Measurements from ENCODE around the gene ERMP1.

Gene ERMP1

GRCh38 chr9:5791870-5792269, 41.0 kb downstream of the ERMP1 start:
- Histone ChIP-seq H3K36me3 (ENCODE audit: control insufficient read depth in 1 of 2, insufficient read depth in 2 of 2, low read depth in 1 of 2, low read length in 2 of 2) (peaks cover 4 to 9% of the 10 kb centered on the region in 2 experiments), H2BK5ac (ENCODE audit: low read depth, low read length, poor library complexity, severe bottlenecking) (no peak overlapping the region), H3K4ac (ENCODE audit: low read depth in 1 of 2, low read length in 2 of 2) (no peak overlapping the region), H3K79me1 (replicated peaks; ENCODE audit: low read length, poor library complexity, severe bottlenecking) (peaks cover 10% of the 10 kb centered on the region), H3K9me3 (ENCODE audit: control insufficient read depth, low read length) (no peaks in the 10 kb centered on the region), H2AFZ (ENCODE audit: low read depth, low read length) (no peak overlapping the region), H2BK15ac (ENCODE audit: low read depth, poor library complexity, severe bottlenecking) (no peak overlapping the region), H4K8ac (ENCODE audit: low read length) (no peak overlapping the region), H3K4me2 (ENCODE audit: low read length, poor library complexity, severe bottlenecking) (no peak overlapping the region), H3K18ac (ENCODE audit: low read depth in 1 of 2, low read length in 2 of 2) (no peak overlapping the region), H2BK12ac (ENCODE audit: low read length in 2 of 2) (no peak overlapping the region), H4K91ac (ENCODE audit: low read length) (no peak overlapping the region), H3K27ac (ENCODE audit: low read length, poor library complexity, severe bottlenecking) (no peak overlapping the region), H3K9ac (ENCODE audit: low read length) (no peak overlapping the region), H3K4me1 (ENCODE audit: control insufficient read depth, insufficient read depth, low read depth, low read length) (no peaks in the 10 kb centered on the region), H3K14ac (ENCODE audit: low read length in 2 of 2) (no peak overlapping the region), H3K27me3 (ENCODE audit: control insufficient read depth in 1 of 2, insufficient read depth in 1 of 2, low read length in 2 of 2) (no peaks in the 10 kb centered on the region), H3K23ac (ENCODE audit: low read length in 2 of 2) (no peak overlapping the region), H2BK120ac (ENCODE audit: low read depth, low read length) (no peak overlapping the region), H3K4me3 (ENCODE audit: insufficient read depth in 1 of 2, low read depth in 1 of 2, low read length in 2 of 2) (no peak overlapping the region), H2AK5ac (ENCODE audit: low read length, severe bottlenecking) (no peak overlapping the region)
- 84% methylated on average over 2 of the region's 3 CpGs for WGBS
- DNase-seq = no peak

- Histone ChIP-seq H3K36me3 (ENCODE audit: control insufficient read depth in 1 of 2, insufficient read depth in 2 of 2, low read depth in 1 of 2, low read length in 2 of 2) (peaks cover 7 to 18% of the 10 kb centered on the region in 2 experiments), H2AK5ac (ENCODE audit: low read length, severe bottlenecking) (no peak overlapping the region), H3K23ac (ENCODE audit: low read length in 2 of 2) (no peak overlapping the region), H3K9me3 (ENCODE audit: control insufficient read depth, low read length) (no peaks in the 10 kb centered on the region), H3K4me3 (ENCODE audit: insufficient read depth in 1 of 2, low read depth in 1 of 2, low read length in 2 of 2) (no peak overlapping the region), H2AFZ (ENCODE audit: low read depth, low read length) (no peak overlapping the region), H3K27me3 (ENCODE audit: control insufficient read depth in 1 of 2, insufficient read depth in 1 of 2, low read length in 2 of 2) (no peaks in the 10 kb centered on the region), H2BK120ac (ENCODE audit: low read depth, low read length) (no peak overlapping the region), H3K4me1 (ENCODE audit: control insufficient read depth, insufficient read depth, low read depth, low read length) (no peaks in the 10 kb centered on the region), H3K27ac (ENCODE audit: low read length, poor library complexity, severe bottlenecking) (no peak overlapping the region), H3K14ac (ENCODE audit: low read length in 2 of 2) (no peak overlapping the region), H3K18ac (ENCODE audit: low read depth in 1 of 2, low read length in 2 of 2) (no peak overlapping the region), H4K8ac (ENCODE audit: low read length) (no peak overlapping the region), H3K4ac (ENCODE audit: low read depth in 1 of 2, low read length in 2 of 2) (no peak overlapping the region), H3K79me1 (replicated peaks; ENCODE audit: low read length, poor library complexity, severe bottlenecking) (peaks cover 11% of the 10 kb centered on the region), H2BK15ac (ENCODE audit: low read depth, poor library complexity, severe bottlenecking) (no peak overlapping the region), H2BK5ac (ENCODE audit: low read depth, low read length, poor library complexity, severe bottlenecking) (no peak overlapping the region), H2BK12ac (ENCODE audit: low read length in 2 of 2) (no peak overlapping the region), H3K9ac (ENCODE audit: low read length) (no peak overlapping the region), H4K91ac (ENCODE audit: low read length) (no peak overlapping the region), H3K4me2 (ENCODE audit: low read length, poor library complexity, severe bottlenecking) (no peak overlapping the region)
- no CpG with 5 or more reads among the region's 1 CpG for WGBS
- DNase-seq = no peak
Observed at GRCh38 chr9:5790923-5791322, 42.0 kb downstream of the ERMP1 start.

GRCh38 chr9:5789489-5789888, 43.4 kb downstream of the ERMP1 start:
- no peak overlapping the region for H2BK15ac ChIP-seq (ENCODE audit: low read depth, poor library complexity, severe bottlenecking)
- 90% methylated on average over 4 of the region's 5 CpGs for WGBS

GRCh38 chr9:5787759-5788302, 45.1 kb downstream of the ERMP1 start:
- Histone ChIP-seq H3K4me2 (ENCODE audit: low read length, poor library complexity, severe bottlenecking) (no peak overlapping the region), H2BK15ac (ENCODE audit: low read depth, poor library complexity, severe bottlenecking) (no peak overlapping the region), H3K23ac (ENCODE audit: low read length in 2 of 2) (no peak overlapping the region), H4K91ac (ENCODE audit: low read length) (no peak overlapping the region), H2BK120ac (ENCODE audit: low read depth, low read length) (peak overlapping the region; percentile 19), H3K27me3 (ENCODE audit: control insufficient read depth in 1 of 2, insufficient read depth in 1 of 2, low read length in 2 of 2) (no peaks in the 10 kb centered on the region), H3K9ac (ENCODE audit: low read length) (no peak overlapping the region), H3K9me3 (ENCODE audit: control insufficient read depth, low read length) (no peaks in the 10 kb centered on the region), H3K4me3 (ENCODE audit: insufficient read depth in 1 of 2, low read depth in 1 of 2, low read length in 2 of 2) (no peak overlapping the region), H4K8ac (ENCODE audit: low read length) (no peak overlapping the region), H2BK12ac (ENCODE audit: low read length in 2 of 2) (no peak overlapping the region), H2BK5ac (ENCODE audit: low read depth, low read length, poor library complexity, severe bottlenecking) (no peak overlapping the region), H2AFZ (ENCODE audit: low read depth, low read length) (no peak overlapping the region), H3K36me3 (ENCODE audit: control insufficient read depth in 1 of 2, insufficient read depth in 2 of 2, low read depth in 1 of 2, low read length in 2 of 2) (peaks cover 10 to 28% of the 10 kb centered on the region in 2 experiments), H3K4me1 (ENCODE audit: control insufficient read depth, insufficient read depth, low read depth, low read length) (no peaks in the 10 kb centered on the region), H3K18ac (ENCODE audit: low read depth in 1 of 2, low read length in 2 of 2) (no peak overlapping the region), H3K79me1 (replicated peaks; ENCODE audit: low read length, poor library complexity, severe bottlenecking) (peaks cover 11% of the 10 kb centered on the region), H3K14ac (ENCODE audit: low read length in 2 of 2) (no peak overlapping the region), H3K27ac (ENCODE audit: low read length, poor library complexity, severe bottlenecking) (no peak overlapping the region), H3K4ac (ENCODE audit: low read depth in 1 of 2, low read length in 2 of 2) (no peak overlapping the region), H2AK5ac (ENCODE audit: low read length, severe bottlenecking) (no peak overlapping the region)
- DNase-seq = peak; percentile 35
- WGBS = 94% methylated on average over 2 of the region's 2 CpGs

More at GRCh38 chr9:5789489-5789888, 43.4 kb downstream of the ERMP1 start:
- no peak overlapping the region for H3K4me3 ChIP-seq (ENCODE audit: insufficient read depth in 1 of 2, low read depth in 1 of 2, low read length in 2 of 2)
- H2AK5ac ChIP-seq (ENCODE audit: low read length, severe bottlenecking) = no peak overlapping the region
- no peak overlapping the region for H2BK120ac ChIP-seq (ENCODE audit: low read depth, low read length)
- H4K8ac ChIP-seq (ENCODE audit: low read length) = no peak overlapping the region
- no peak overlapping the region for H2BK5ac ChIP-seq (ENCODE audit: low read depth, low read length, poor library complexity, severe bottlenecking)
- peaks cover 11% of the 10 kb centered on the region for H3K79me1 ChIP-seq (replicated peaks; ENCODE audit: low read length, poor library complexity, severe bottlenecking)
- H3K4me2 ChIP-seq (ENCODE audit: low read length, poor library complexity, severe bottlenecking) = no peak overlapping the region
- DNase-seq = no peak
- H4K91ac ChIP-seq (ENCODE audit: low read length) = no peak overlapping the region
- peak overlapping the region in 1 of 2 experiments; percentile 22 for H3K14ac ChIP-seq (ENCODE audit: low read length in 2 of 2)
- peaks cover 10 to 28% of the 10 kb centered on the region in 2 experiments for H3K36me3 ChIP-seq (ENCODE audit: control insufficient read depth in 1 of 2, insufficient read depth in 2 of 2, low read depth in 1 of 2, low read length in 2 of 2)
- no peak overlapping the region for H3K23ac ChIP-seq (ENCODE audit: low read length in 2 of 2)
- no peak overlapping the region for H3K9ac ChIP-seq (ENCODE audit: low read length)
- H3K4ac ChIP-seq (ENCODE audit: low read depth in 1 of 2, low read length in 2 of 2) = no peak overlapping the region
- H2AFZ ChIP-seq (ENCODE audit: low read depth, low read length) = no peak overlapping the region
- no peak overlapping the region for H3K27ac ChIP-seq (ENCODE audit: low read length, poor library complexity, severe bottlenecking)
- no peaks in the 10 kb centered on the region for H3K4me1 ChIP-seq (ENCODE audit: control insufficient read depth, insufficient read depth, low read depth, low read length)
- H2BK12ac ChIP-seq (ENCODE audit: low read length in 2 of 2) = no peak overlapping the region
- no peaks in the 10 kb centered on the region for H3K27me3 ChIP-seq (ENCODE audit: control insufficient read depth in 1 of 2, insufficient read depth in 1 of 2, low read length in 2 of 2)
- no peaks in the 10 kb centered on the region for H3K9me3 ChIP-seq (ENCODE audit: control insufficient read depth, low read length)
- no peak overlapping the region for H3K18ac ChIP-seq (ENCODE audit: low read depth in 1 of 2, low read length in 2 of 2)

All from mesenchymal stem cell (in vitro differentiated cells and primary cell).